IgD-negative memory B cell (primary cell): ENCODE results near the gene IRS1. TPM values are rescaled to one million over a fixed set of nuclear protein-coding genes. Genes with fewer than 3 reads are reported as not detected.
"Not testable (repeated sequence)": the region's sequence is repeated elsewhere in the genome, so short reads cannot be mapped to it uniquely, and the experiment has no call there.

Experiments
- H3K27ac Mint-ChIP-seq, 3 donors: one replicate each; pipeline ENCODE4 v1.8.0; 2020 to 2022; ENCODE audit warnings: mild to moderate bottlenecking in 3 of 3, mixed read lengths in 3 of 3, moderate library complexity in 1 of 3
- H3K27me3 Mint-ChIP-seq: one replicate; pipeline ENCODE4 v1.8.0; 2021; ENCODE audit warnings: mixed read lengths
- H3K36me3 Mint-ChIP-seq: one replicate; pipeline ENCODE4 v1.8.0; 2020; ENCODE audit warnings: mild to moderate bottlenecking, mixed read lengths
- H3K4me1 Mint-ChIP-seq, 3 donors: one replicate each; pipeline ENCODE4 v1.8.0; 2020 to 2022; ENCODE audit warnings: mixed read lengths in 3 of 3, mild to moderate bottlenecking in 1 of 3
- H3K4me3 Mint-ChIP-seq, 4 donors: one replicate each; pipeline ENCODE4 v1.8.0; 2020 to 2022; ENCODE audit warnings: mild to moderate bottlenecking in 4 of 4, mixed read lengths in 4 of 4, moderate library complexity in 3 of 4
- H3K9me3 Mint-ChIP-seq, 3 donors: one replicate each; pipeline ENCODE4 v1.8.0; 2020 to 2021; ENCODE audit warnings: mixed read lengths in 3 of 3, mild to moderate bottlenecking in 1 of 3
- polyA plus RNA-seq: library from polyadenylated mRNA; unstranded; fragments of 300-500 nt; fragmentation: Illumina TruSeq; gene quantifications from one replicate; pipeline ENCODE4 v1.2.3, GENCODE V29; 2021

Gene IRS1
- polyA plus RNA-seq, 1 donor from 2014 or later = 0.21 TPM

GRCh38 chr2:226835796-226836547 is 36.4 kb upstream of the IRS1 start, which contains the start of gene RHBDD1:
Gene RHBDD1 (plus strand): TSS chr2:226836054. CDS start chr2:226864694, 28,640 bp downstream.
- H3K27ac Mint-ChIP-seq = peak within 1 kb of the TSS; percentile 96 to 98 (median 98)
- H3K4me3 Mint-ChIP-seq = peak within 1 kb of the TSS; percentile 91 to 98 (median 94)
- H3K9me3 Mint-ChIP-seq = no peaks in the 10 kb centered on the region
- H3K27me3 Mint-ChIP-seq = no peaks in the 10 kb centered on the region
- H3K4me1 Mint-ChIP-seq = peaks cover 37 to 39% (median 39%) of the 10 kb centered on the region in 3 donors
- H3K36me3 Mint-ChIP-seq = peaks cover 10% of the 10 kb centered on the region

GRCh38 chr2:226835420-226835795 is 35.8 kb upstream of the IRS1 start:
- peaks cover 10% of the 10 kb centered on the region for H3K36me3 Mint-ChIP-seq
- H3K9me3 Mint-ChIP-seq = no peaks in the 10 kb centered on the region
- no peaks in the 10 kb centered on the region for H3K27me3 Mint-ChIP-seq
- H3K4me1 Mint-ChIP-seq = peaks cover 37 to 39% (median 38%) of the 10 kb centered on the region in 3 donors
- peak overlapping the region; percentile 96 to 98 (median 98) for H3K27ac Mint-ChIP-seq
- H3K4me3 Mint-ChIP-seq = peak overlapping the region; percentile 91 to 98 (median 94)

- not testable (repeated sequence) for H3K27me3 Mint-ChIP-seq, H3K9me3 Mint-ChIP-seq, H3K36me3 Mint-ChIP-seq
- Mint-ChIP-seq H3K4me3 (peak overlapping the region; percentile 68 to 98 (median 91)), H3K27ac (peak overlapping the region; percentile 23 to 98 (median 96)), H3K4me1 (peaks cover 32 to 33% (median 32%) of the 10 kb centered on the region in 3 donors)
Measured at GRCh38 chr2:226834880-226835279, 35.3 kb upstream of the IRS1 start.

- peaks cover 10 to 18% (median 16%) of the 10 kb centered on the region in 3 donors for H3K4me1 Mint-ChIP-seq
- H3K9me3 Mint-ChIP-seq = no peaks in the 10 kb centered on the region
- no peak overlapping the region for H3K27ac Mint-ChIP-seq
- H3K27me3 Mint-ChIP-seq = no peaks in the 10 kb centered on the region
- peaks cover 5% of the 10 kb centered on the region for H3K36me3 Mint-ChIP-seq
- H3K4me3 Mint-ChIP-seq = no peak overlapping the region
Measured at GRCh38 chr2:226832061-226832460, 32.4 kb upstream of the IRS1 start.

GRCh38 chr2:226831266-226831665 is 31.6 kb upstream of the IRS1 start:
- Mint-ChIP-seq H3K9me3 (no peaks in the 10 kb centered on the region), H3K27ac (no peak overlapping the region), H3K36me3 (peaks cover 5% of the 10 kb centered on the region), H3K4me1 (peaks cover 5 to 16% (median 13%) of the 10 kb centered on the region in 3 donors), H3K27me3 (no peaks in the 10 kb centered on the region), H3K4me3 (peak overlapping the region in 2 of 4 donors; percentile 2 to 49)

GRCh38 chr2:226829721-226830631 is 30.4 kb upstream of the IRS1 start:
- no peak overlapping the region for H3K4me3 Mint-ChIP-seq
- peaks cover 5% of the 10 kb centered on the region for H3K36me3 Mint-ChIP-seq
- no peaks in the 10 kb centered on the region for H3K27me3 Mint-ChIP-seq
- H3K9me3 Mint-ChIP-seq = no peaks in the 10 kb centered on the region
- H3K27ac Mint-ChIP-seq = no peak overlapping the region
- peaks cover 5 to 16% (median 8%) of the 10 kb centered on the region in 3 donors for H3K4me1 Mint-ChIP-seq

- H3K27me3 Mint-ChIP-seq = no peaks in the 10 kb centered on the region
Measured at GRCh38 chr2:226828191-226828590, 28.6 kb upstream of the IRS1 start.

GRCh38 chr2:226825056-226825455 is 25.4 kb upstream of the IRS1 start:
- Mint-ChIP-seq H3K27ac (no peak overlapping the region), H3K4me3 (no peak overlapping the region), H3K36me3 (no peaks in the 10 kb centered on the region)

More at GRCh38 chr2:226828191-226828590, 28.6 kb upstream of the IRS1 start:
- Mint-ChIP-seq H3K9me3 (peaks cover 0 to 4% (median 2%) of the 10 kb centered on the region in 3 donors), H3K36me3 (peaks cover 5% of the 10 kb centered on the region), H3K27ac (no peak overlapping the region), H3K4me1 (peaks cover 0 to 16% (median 0%) of the 10 kb centered on the region in 3 donors), H3K4me3 (no peak overlapping the region)

GRCh38 chr2:226818930-226819329 is 19.3 kb upstream of the IRS1 start:
- peaks cover 0 to 4% (median 2%) of the 10 kb centered on the region in 3 donors for H3K9me3 Mint-ChIP-seq
- H3K27me3 Mint-ChIP-seq = no peaks in the 10 kb centered on the region
- no peak overlapping the region for H3K4me3 Mint-ChIP-seq
- no peak overlapping the region for H3K27ac Mint-ChIP-seq
- no peaks in the 10 kb centered on the region for H3K36me3 Mint-ChIP-seq
- H3K4me1 Mint-ChIP-seq = no peaks in the 10 kb centered on the region

More at GRCh38 chr2:226825056-226825455, 25.4 kb upstream of the IRS1 start:
- no peaks in the 10 kb centered on the region for H3K27me3 Mint-ChIP-seq
- peaks cover 0 to 4% (median 2%) of the 10 kb centered on the region in 3 donors for H3K9me3 Mint-ChIP-seq
- peaks cover 0 to 6% (median 0%) of the 10 kb centered on the region in 3 donors for H3K4me1 Mint-ChIP-seq

GRCh38 chr2:226813148-226813701 is 13.6 kb upstream of the IRS1 start:
- Mint-ChIP-seq H3K27ac (no peak overlapping the region), H3K27me3 (peaks cover 4% of the 10 kb centered on the region), H3K4me1 (peaks cover 0 to 2% (median 2%) of the 10 kb centered on the region in 3 donors), H3K9me3 (peaks cover 0 to 3% (median 0%) of the 10 kb centered on the region in 3 donors), H3K4me3 (no peak overlapping the region), H3K36me3 (no peaks in the 10 kb centered on the region)

GRCh38 chr2:226803410-226803809 is 3.8 kb upstream of the IRS1 start:
- Mint-ChIP-seq H3K27me3 (peaks cover 15% of the 10 kb centered on the region), H3K4me1 (peaks cover 8 to 17% (median 15%) of the 10 kb centered on the region in 3 donors), H3K27ac (no peak overlapping the region), H3K4me3 (no peak overlapping the region), H3K36me3 (no peaks in the 10 kb centered on the region), H3K9me3 (no peaks in the 10 kb centered on the region)

- H3K4me3 Mint-ChIP-seq = peak overlapping the region in 3 of 4 donors; percentile 13 to 61 (median 59)
- H3K4me1 Mint-ChIP-seq = peaks cover 10 to 17% (median 15%) of the 10 kb centered on the region in 3 donors
- H3K27me3 Mint-ChIP-seq = peaks cover 8% of the 10 kb centered on the region
- H3K9me3 Mint-ChIP-seq = no peaks in the 10 kb centered on the region
- H3K27ac Mint-ChIP-seq = no peak overlapping the region
- H3K36me3 Mint-ChIP-seq = no peaks in the 10 kb centered on the region
Measured at GRCh38 chr2:226802573-226802972, 3.0 kb upstream of the IRS1 start.

- Mint-ChIP-seq H3K4me3 (peak overlapping the region; percentile 84 to 94 (median 90)), H3K27ac (peak overlapping the region; percentile 46 to 94 (median 64)), H3K27me3 (peaks cover 3% of the 10 kb centered on the region), H3K4me1 (peaks cover 12 to 17% (median 15%) of the 10 kb centered on the region in 3 donors), H3K36me3 (no peaks in the 10 kb centered on the region), H3K9me3 (no peaks in the 10 kb centered on the region)
Measured at GRCh38 chr2:226800941-226801784, 1.5 kb upstream of the IRS1 start.
